GM12892 (cell line): ENCODE results near the gene SDK1.

Experiments used
- DNase-seq: peaks from one replicate; pipeline ENCODE4 v3.0.0; 2011; ENCODE audit not compliant: insufficient read length
- FAIRE-seq: peaks from 2 replicates; lab custom pipeline; 2011; peaks lifted over from hg19 to GRCh38; lab: Jason Lieb, UNC
- POLR2A ChIP-seq: IDR thresholded peaks from 2 replicates; pipeline ENCODE4 v1.6.1; 2011; ENCODE audit warnings: low read depth, low read length, control low read depth
- POLR2AphosphoS5 ChIP-seq: IDR thresholded peaks from 2 replicates; pipeline ENCODE4 v1.6.1; 2011; ENCODE audit warnings: low read depth, low read length, control low read depth
- TAF1 ChIP-seq: IDR thresholded peaks from 2 replicates; pipeline ENCODE4 v1.6.1; 2011; ENCODE audit warnings: low read depth, mild to moderate bottlenecking, control low read depth, low read length, borderline replicate concordance

Gene SDK1

GRCh38 chr7:3397324-3397723 lies 96.3 kb downstream of the SDK1 start:
- no peak for TF ChIP-seq TAF1
- FAIRE-seq, result no peak

GRCh38 chr7:3399858-3400257 lies 98.8 kb downstream of the SDK1 start:
- TF ChIP-seq POLR2A (no peak), TAF1 (no peak), POLR2AphosphoS5 (no peak)
- FAIRE-seq (no peak), DNase-seq (no peak)

More at GRCh38 chr7:3397324-3397723, 96.3 kb downstream of the SDK1 start:
- DNase-seq, result no peak

GRCh38 chr7:3404501-3404900 lies 103.4 kb downstream of the SDK1 start:
- FAIRE-seq (no peak), DNase-seq (no peak)
- no peak for TF ChIP-seq TAF1
- TF ChIP-seq POLR2AphosphoS5, result no peak
- TF ChIP-seq POLR2A, result no peak

- DNase-seq (no peak), FAIRE-seq (no peak)
Measured at GRCh38 chr7:3408814-3409595, 108.0 kb downstream of the SDK1 start.

GRCh38 chr7:3412871-3413270 lies 111.8 kb downstream of the SDK1 start:
- DNase-seq (no peak), FAIRE-seq (no peak)
- no peak for TF ChIP-seq POLR2A
- TF ChIP-seq TAF1, result no peak
- TF ChIP-seq POLR2AphosphoS5, result no peak

More at GRCh38 chr7:3408814-3409595, 108.0 kb downstream of the SDK1 start:
- TF ChIP-seq POLR2AphosphoS5 (no peak), POLR2A (no peak), TAF1 (no peak)

GRCh38 chr7:3415861-3416312 lies 114.8 kb downstream of the SDK1 start:
- TF ChIP-seq POLR2A, result no peak
- DNase-seq, result no peak
- FAIRE-seq, result no peak

- FAIRE-seq, result no peak
Measured at GRCh38 chr7:3416453-3416852, 115.4 kb downstream of the SDK1 start.

GRCh38 chr7:3425087-3425486 lies 124.0 kb downstream of the SDK1 start:
- no peak for TF ChIP-seq TAF1
- no peak for TF ChIP-seq POLR2A
- no peak for TF ChIP-seq POLR2AphosphoS5
- DNase-seq (no peak), FAIRE-seq (no peak)

More at GRCh38 chr7:3416453-3416852, 115.4 kb downstream of the SDK1 start:
- no peak for DNase-seq
- TF ChIP-seq POLR2A, result no peak
- no peak for TF ChIP-seq TAF1
- TF ChIP-seq POLR2AphosphoS5, result no peak

- no peak for DNase-seq
- no peak for FAIRE-seq
- TF ChIP-seq POLR2A, result no peak
- TF ChIP-seq POLR2AphosphoS5, result no peak
- TF ChIP-seq TAF1, result no peak
Measured at GRCh38 chr7:3426064-3426463, 125.0 kb downstream of the SDK1 start.

- FAIRE-seq, result no peak
- DNase-seq, result no peak
- TF ChIP-seq POLR2AphosphoS5 (no peak), TAF1 (no peak), POLR2A (no peak)
Measured at GRCh38 chr7:3427957-3428356, 126.9 kb downstream of the SDK1 start.

GRCh38 chr7:3429981-3430380 lies 128.9 kb downstream of the SDK1 start:
- no peak for DNase-seq
- no peak for TF ChIP-seq POLR2AphosphoS5
- TF ChIP-seq TAF1, result no peak
- TF ChIP-seq POLR2A, result no peak
- no peak for FAIRE-seq

GRCh38 chr7:3430588-3430987 lies 129.5 kb downstream of the SDK1 start:
- TF ChIP-seq TAF1, result no peak
- no peak for TF ChIP-seq POLR2A
- TF ChIP-seq POLR2AphosphoS5, result no peak

More at GRCh38 chr7:3430588-3430987, 129.5 kb downstream of the SDK1 start:
- no peak for FAIRE-seq
- no peak for DNase-seq
